ENCODE data around the gene ADAP1.

The ADAP1 gene

DNA sequence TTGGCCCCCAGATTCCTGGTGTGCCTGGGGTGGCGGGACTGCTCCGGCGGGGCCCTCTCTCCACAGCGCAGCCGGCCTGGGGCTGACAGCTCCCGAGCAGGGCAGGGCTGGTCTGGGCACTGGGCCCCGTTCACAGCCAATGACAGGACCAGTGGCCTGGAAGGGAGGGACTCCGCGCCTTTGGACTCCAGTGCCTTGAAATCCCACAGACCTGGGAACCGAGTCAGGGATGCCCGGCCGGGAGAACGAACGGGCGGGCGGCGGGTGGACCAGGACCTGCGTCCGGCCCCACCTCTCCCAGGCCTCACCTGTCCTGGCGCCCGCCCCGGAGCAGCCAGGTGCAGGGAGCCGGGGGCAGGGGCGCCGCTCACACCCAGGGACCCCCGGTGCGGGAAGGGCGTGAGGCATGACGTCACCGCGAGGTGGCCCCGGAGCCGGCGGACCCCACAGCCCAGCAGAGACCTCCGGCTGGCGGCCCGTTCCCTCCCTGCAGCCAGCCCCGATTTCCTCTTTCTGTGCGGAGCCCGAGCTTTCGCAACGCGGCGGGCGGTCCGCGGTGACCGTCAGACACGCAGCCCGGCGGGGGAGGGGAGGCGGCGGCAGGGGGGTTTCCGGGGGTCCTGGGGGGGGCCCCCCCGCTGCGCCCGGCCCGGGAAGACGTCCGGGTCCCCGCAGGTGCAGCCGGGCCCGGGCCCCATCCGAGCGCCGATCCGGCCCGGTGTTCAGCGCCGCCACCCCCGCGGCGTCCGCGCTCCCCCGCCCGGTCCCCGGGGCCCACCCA, 743 bp downstream of the ADAP1 start:
- H3K9me3 ChIP-seq (ENCODE audit: insufficient read depth, low read depth, low read length) = no peaks in the 10 kb centered on the region
- H3K9me2 ChIP-seq (replicated peaks; ENCODE audit: low read depth, low read length) = no peaks in the 10 kb centered on the region
- no peak overlapping the region for H3K4me3 ChIP-seq (ENCODE audit: low read length, poor library complexity, severe bottlenecking)
- no peaks in the 10 kb centered on the region for H3K27me3 ChIP-seq (ENCODE audit: insufficient read depth, low read length, poor library complexity, severe bottlenecking)
- no peaks in the 10 kb centered on the region for H3K79me2 ChIP-seq (ENCODE audit: insufficient read depth, low read length)
- H3K9ac ChIP-seq (ENCODE audit: low read depth, low read length, poor library complexity, severe bottlenecking) = no peak overlapping the region
- H3K4me1 ChIP-seq (ENCODE audit: insufficient read depth, low read length, poor library complexity, severe bottlenecking) = no peaks in the 10 kb centered on the region
- no peak overlapping the region for H3K4me2 ChIP-seq (ENCODE audit: low read depth, low read length, poor library complexity, severe bottlenecking)
- no peak for TF ChIP-seq EZH2phosphoT487 (IDR thresholded peaks at IDR 0.05; ENCODE audit: borderline replicate concordance)
- TF ChIP-seq, protein P1, sequence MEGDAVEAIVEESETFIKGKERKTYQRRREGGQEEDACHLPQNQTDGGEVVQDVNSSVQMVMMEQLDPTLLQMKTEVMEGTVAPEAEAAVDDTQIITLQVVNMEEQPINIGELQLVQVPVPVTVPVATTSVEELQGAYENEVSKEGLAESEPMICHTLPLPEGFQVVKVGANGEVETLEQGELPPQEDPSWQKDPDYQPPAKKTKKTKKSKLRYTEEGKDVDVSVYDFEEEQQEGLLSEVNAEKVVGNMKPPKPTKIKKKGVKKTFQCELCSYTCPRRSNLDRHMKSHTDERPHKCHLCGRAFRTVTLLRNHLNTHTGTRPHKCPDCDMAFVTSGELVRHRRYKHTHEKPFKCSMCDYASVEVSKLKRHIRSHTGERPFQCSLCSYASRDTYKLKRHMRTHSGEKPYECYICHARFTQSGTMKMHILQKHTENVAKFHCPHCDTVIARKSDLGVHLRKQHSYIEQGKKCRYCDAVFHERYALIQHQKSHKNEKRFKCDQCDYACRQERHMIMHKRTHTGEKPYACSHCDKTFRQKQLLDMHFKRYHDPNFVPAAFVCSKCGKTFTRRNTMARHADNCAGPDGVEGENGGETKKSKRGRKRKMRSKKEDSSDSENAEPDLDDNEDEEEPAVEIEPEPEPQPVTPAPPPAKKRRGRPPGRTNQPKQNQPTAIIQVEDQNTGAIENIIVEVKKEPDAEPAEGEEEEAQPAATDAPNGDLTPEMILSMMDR (conservative IDR thresholded peaks at IDR 0.05; ENCODE audit: low read length) = no peak
- no peaks in the 10 kb centered on the region for H3F3A ChIP-seq (ENCODE audit: low read depth)
- no peaks in the 10 kb centered on the region for H4K20me1 ChIP-seq (ENCODE audit: insufficient read depth, low read length, poor library complexity, severe bottlenecking)
- H3K36me3 ChIP-seq (ENCODE audit: insufficient read depth, low read length) = no peaks in the 10 kb centered on the region
- H2AFZ ChIP-seq (ENCODE audit: low read length) = no peak overlapping the region

DNA sequence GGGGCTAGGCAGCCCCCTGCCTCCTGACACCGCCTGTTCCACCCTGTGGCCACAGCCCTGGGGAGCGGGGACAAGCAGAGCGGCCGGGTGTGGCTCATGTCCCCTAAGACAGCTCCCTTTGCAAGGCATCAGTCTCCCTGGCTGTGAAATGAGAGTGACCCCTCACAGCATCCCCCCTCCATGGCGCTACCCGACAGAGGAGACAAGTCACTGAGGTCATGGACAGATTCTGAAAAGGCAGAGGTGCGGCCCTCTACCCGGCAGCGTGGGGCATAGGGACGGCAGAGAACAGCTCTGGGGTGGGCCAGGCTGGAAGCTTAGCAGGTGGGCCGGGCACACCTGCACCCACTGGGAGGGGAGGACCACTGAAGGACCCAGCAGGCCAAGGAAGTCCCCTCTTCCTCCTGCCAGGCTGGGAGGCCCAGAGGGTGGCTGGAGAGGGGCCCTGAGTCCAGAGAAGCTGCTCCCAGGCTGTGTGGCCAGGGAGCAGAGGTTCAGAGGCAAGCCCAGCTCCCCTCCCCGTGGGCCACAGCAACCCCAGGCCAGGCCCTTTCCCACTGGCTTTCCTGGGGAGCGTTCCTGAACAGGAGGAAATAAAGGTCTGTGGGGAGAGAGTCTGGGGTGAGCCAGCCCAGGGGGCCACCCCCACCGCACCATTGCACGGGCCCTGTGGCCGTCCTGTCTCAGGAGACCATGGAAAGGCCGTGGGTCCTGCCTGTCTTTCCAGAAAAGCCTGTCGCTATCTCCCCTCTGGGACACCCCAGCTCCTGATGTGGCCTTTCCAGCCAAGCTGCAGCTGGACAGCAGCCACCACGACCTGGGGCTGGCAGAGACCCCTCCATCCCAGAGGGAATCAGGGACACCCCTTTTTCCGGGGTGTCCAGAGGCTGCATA, 1.7 kb downstream of the ADAP1 start:
- no peak overlapping the region for H2AFZ ChIP-seq (ENCODE audit: low read length)
- H3F3A ChIP-seq (ENCODE audit: low read depth) = no peaks in the 10 kb centered on the region
- no peak overlapping the region for H3K4me3 ChIP-seq (ENCODE audit: low read length, poor library complexity, severe bottlenecking)
- H3K79me2 ChIP-seq (ENCODE audit: insufficient read depth, low read length) = no peaks in the 10 kb centered on the region
- no peaks in the 10 kb centered on the region for H4K20me1 ChIP-seq (ENCODE audit: insufficient read depth, low read length, poor library complexity, severe bottlenecking)
- H3K9me3 ChIP-seq (ENCODE audit: insufficient read depth, low read depth, low read length) = no peaks in the 10 kb centered on the region
- no peak for TF ChIP-seq EZH2phosphoT487 (IDR thresholded peaks at IDR 0.05; ENCODE audit: borderline replicate concordance)
- TF ChIP-seq, protein P1 (conservative IDR thresholded peaks at IDR 0.05; ENCODE audit: low read length) = no peak
- H3K4me2 ChIP-seq (ENCODE audit: low read depth, low read length, poor library complexity, severe bottlenecking) = no peak overlapping the region
- no peak overlapping the region for H3K9ac ChIP-seq (ENCODE audit: low read depth, low read length, poor library complexity, severe bottlenecking)
- no peaks in the 10 kb centered on the region for H3K27me3 ChIP-seq (ENCODE audit: insufficient read depth, low read length, poor library complexity, severe bottlenecking)
- no peaks in the 10 kb centered on the region for H3K36me3 ChIP-seq (ENCODE audit: insufficient read depth, low read length)
- no peaks in the 10 kb centered on the region for H3K9me2 ChIP-seq (replicated peaks; ENCODE audit: low read depth, low read length)
- H3K4me1 ChIP-seq (ENCODE audit: insufficient read depth, low read length, poor library complexity, severe bottlenecking) = no peaks in the 10 kb centered on the region

DNA sequence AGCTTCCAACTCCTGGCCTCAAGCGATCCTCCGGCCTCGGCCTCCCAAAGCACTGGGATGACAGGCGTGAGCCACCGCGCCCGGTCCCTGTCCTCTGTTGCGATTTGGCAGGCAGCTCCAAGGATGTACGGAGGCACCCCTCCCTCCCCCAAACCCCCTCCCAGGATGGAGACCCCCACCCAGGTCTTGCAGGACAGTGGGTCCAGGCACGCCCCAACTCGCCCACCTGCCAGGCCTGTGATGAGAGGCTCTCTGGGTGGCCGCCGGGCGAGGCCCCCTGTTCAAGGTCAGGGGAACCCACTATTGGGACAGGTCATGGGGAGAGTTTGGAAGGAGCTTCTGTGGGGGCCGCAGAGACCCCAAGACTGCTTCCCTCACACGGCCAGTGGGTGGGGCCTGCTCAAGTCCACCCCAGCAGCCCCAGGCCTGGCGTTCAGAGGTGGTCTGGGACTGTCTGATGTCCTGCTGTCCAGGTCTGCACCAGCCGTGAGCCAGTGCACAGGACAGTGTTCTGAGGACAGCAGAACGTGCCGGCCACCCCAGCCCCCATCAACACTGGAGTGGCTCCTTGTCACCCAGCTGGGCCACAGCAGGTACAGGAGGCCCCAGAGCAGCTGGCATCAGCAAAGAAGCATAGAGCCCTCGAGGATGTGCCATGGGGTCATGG, 2.5 kb downstream of the ADAP1 start:
- no peak overlapping the region for H2AFZ ChIP-seq (ENCODE audit: low read length)
- no peaks in the 10 kb centered on the region for H3K4me1 ChIP-seq (ENCODE audit: insufficient read depth, low read length, poor library complexity, severe bottlenecking)
- H3K36me3 ChIP-seq (ENCODE audit: insufficient read depth, low read length) = no peaks in the 10 kb centered on the region
- H3K79me2 ChIP-seq (ENCODE audit: insufficient read depth, low read length) = no peaks in the 10 kb centered on the region
- no peaks in the 10 kb centered on the region for H3F3A ChIP-seq (ENCODE audit: low read depth)
- no peaks in the 10 kb centered on the region for H3K9me2 ChIP-seq (replicated peaks; ENCODE audit: low read depth, low read length)
- no peaks in the 10 kb centered on the region for H3K9me3 ChIP-seq (ENCODE audit: insufficient read depth, low read depth, low read length)
- H3K27me3 ChIP-seq (ENCODE audit: insufficient read depth, low read length, poor library complexity, severe bottlenecking) = no peaks in the 10 kb centered on the region
- TF ChIP-seq EZH2phosphoT487 (IDR thresholded peaks at IDR 0.05; ENCODE audit: borderline replicate concordance) = no peak
- TF ChIP-seq, protein P1 (conservative IDR thresholded peaks at IDR 0.05; ENCODE audit: low read length) = no peak
- H3K9ac ChIP-seq (ENCODE audit: low read depth, low read length, poor library complexity, severe bottlenecking) = no peak overlapping the region
- H3K4me2 ChIP-seq (ENCODE audit: low read depth, low read length, poor library complexity, severe bottlenecking) = no peak overlapping the region
- H3K4me3 ChIP-seq (ENCODE audit: low read length, poor library complexity, severe bottlenecking) = no peak overlapping the region
- H4K20me1 ChIP-seq (ENCODE audit: insufficient read depth, low read length, poor library complexity, severe bottlenecking) = no peaks in the 10 kb centered on the region

Data from Loucy (cell line).